Fibroblast of lung (primary cell): ENCODE data around the gene PDE5A. TPM values are rescaled to one million over a fixed set of nuclear protein-coding genes. Genes with fewer than 3 reads are reported as not detected.
"Not testable (repeated sequence)": the region's sequence is repeated elsewhere in the genome, so short reads cannot be mapped to it uniquely, and the experiment has no call there.

Experiments
- DNase-seq, 2 donors: peaks; one replicate each; pipeline versions ENCODE4 v3.0.0 to v3.0.0-alpha.2; 2010; ENCODE audit warnings: low read depth in 2 of 2
- H2AFZ ChIP-seq: 2 replicates; pipeline ENCODE4 v1.5.1; 2012; ENCODE audit warnings: low read length, control low read depth, inconsistent platforms
- H3K27ac ChIP-seq: 2 replicates; pipeline ENCODE4 v1.5.1; 2011; ENCODE audit warnings: low read length, control low read depth; ENCODE audit not compliant: insufficient read depth
- H3K27me3 ChIP-seq: 2 replicates; pipeline ENCODE4 v1.5.1; 2011; ENCODE audit warnings: mild to moderate bottlenecking, low read length; ENCODE audit not compliant: control insufficient read depth, insufficient read depth
- H3K36me3 ChIP-seq: 2 replicates; pipeline ENCODE4 v1.5.1; 2011; ENCODE audit warnings: low read length; ENCODE audit not compliant: control insufficient read depth, insufficient read depth
- H3K4me1 ChIP-seq: 2 replicates; pipeline ENCODE4 v1.5.1; 2011; ENCODE audit warnings: low read length; ENCODE audit not compliant: control insufficient read depth, insufficient read depth; ENCODE audit errors: extremely low read depth
- H3K4me2 ChIP-seq: 2 replicates; pipeline ENCODE4 v1.5.1; 2011; ENCODE audit warnings: low read length, control low read depth; ENCODE audit not compliant: insufficient read depth; ENCODE audit errors: extremely low read depth
- H3K4me3 ChIP-seq, 4 experiments: fragments of 200-600 bp in 1 of 4; sonication (generic) in 1 of 4; replicated peaks in 1 of 4; 2 replicates each; pipeline ENCODE4 v1.5.1; 2011 to 2016; ENCODE audit warnings: low read length in 4 of 4, low read depth in 3 of 4, mild to moderate bottlenecking in 3 of 4, control low read depth in 2 of 4, inconsistent platforms in 1 of 4, mixed read lengths in 1 of 4; ENCODE audit not compliant: insufficient read depth in 1 of 4; ENCODE audit errors: control extremely low read depth in 1 of 4
- H3K79me2 ChIP-seq: 2 replicates; pipeline ENCODE4 v1.5.1; 2012; ENCODE audit warnings: mild to moderate bottlenecking, low read length, inconsistent platforms; ENCODE audit not compliant: control insufficient read depth, insufficient read depth
- H3K9ac ChIP-seq: 2 replicates; pipeline ENCODE4 v1.5.1; 2011; ENCODE audit warnings: mild to moderate bottlenecking, low read length, control low read depth; ENCODE audit not compliant: insufficient read depth
- H3K9me3 ChIP-seq: 2 replicates; pipeline ENCODE4 v1.5.1; 2012; ENCODE audit warnings: low read depth, low read length; ENCODE audit not compliant: control insufficient read depth, insufficient read depth
- H4K20me1 ChIP-seq: 2 replicates; pipeline ENCODE4 v1.5.1; 2011; ENCODE audit warnings: low read length; ENCODE audit not compliant: control insufficient read depth, insufficient read depth; ENCODE audit errors: extremely low read depth
- EZH2 ChIP-seq: IDR thresholded peaks from 2 replicates; pipeline ENCODE4 v1.5.1; 2012; ENCODE audit warnings: low read length, control low read depth, mild to moderate bottlenecking; ENCODE audit errors: missing control alignments
- polyA plus RNA-seq, 2 donors: library from polyadenylated mRNA; depleted of rRNA in 1 of 2; stranded (reverse) in 1 of 2; unstranded in 1 of 2; fragments of >200 nt; gene quantifications; 2 replicates each; pipeline ENCODE4 v1.2.1, GENCODE V29; 2011 to 2012; ENCODE audit warnings: missing spikeins in 1 of 2
- total RNA-seq: library from RNA; depleted of rRNA; stranded (reverse); fragments of >200 nt; gene quantifications from 2 replicates; pipeline ENCODE4 v1.2.1, GENCODE V29; 2014
- TF ChIP-seq, protein P1 (sequence below), 2 donors: IDR thresholded peaks in 1 of 2; conservative IDR thresholded peaks in 1 of 2; 1 replicate in 1 of 2; 2 replicates in 1 of 2; pipeline ENCODE4 v1.5.1; 2011 to 2012; ENCODE audit warnings: low read length in 2 of 2, control low read depth in 1 of 2, inconsistent platforms in 1 of 2, low read depth in 1 of 2, mild to moderate bottlenecking in 1 of 2

The PDE5A gene
- total and polyA plus RNA-seq, 2 donors (not counting 1 experiment from before 2014, with no cell fraction given): 197 to 832 TPM

GRCh38 chr4:119638359-119638758, 9.8 kb upstream of the PDE5A start:
- Histone ChIP-seq H2AFZ (no peak overlapping the region), H4K20me1 (no peaks in the 10 kb centered on the region), H3K9ac (no peak overlapping the region), H3K4me3 (no peak overlapping the region), H3K27ac (no peak overlapping the region), H3K36me3 (no peaks in the 10 kb centered on the region), H3K9me3 (no peaks in the 10 kb centered on the region), H3K4me2 (no peak overlapping the region), H3K4me1 (no peaks in the 10 kb centered on the region), H3K79me2 (no peaks in the 10 kb centered on the region), H3K27me3 (no peaks in the 10 kb centered on the region)
- DNase-seq: peak in 1 of 2 donors; percentile 36
- no peak for TF ChIP-seq EZH2
- TF ChIP-seq, protein P1, sequence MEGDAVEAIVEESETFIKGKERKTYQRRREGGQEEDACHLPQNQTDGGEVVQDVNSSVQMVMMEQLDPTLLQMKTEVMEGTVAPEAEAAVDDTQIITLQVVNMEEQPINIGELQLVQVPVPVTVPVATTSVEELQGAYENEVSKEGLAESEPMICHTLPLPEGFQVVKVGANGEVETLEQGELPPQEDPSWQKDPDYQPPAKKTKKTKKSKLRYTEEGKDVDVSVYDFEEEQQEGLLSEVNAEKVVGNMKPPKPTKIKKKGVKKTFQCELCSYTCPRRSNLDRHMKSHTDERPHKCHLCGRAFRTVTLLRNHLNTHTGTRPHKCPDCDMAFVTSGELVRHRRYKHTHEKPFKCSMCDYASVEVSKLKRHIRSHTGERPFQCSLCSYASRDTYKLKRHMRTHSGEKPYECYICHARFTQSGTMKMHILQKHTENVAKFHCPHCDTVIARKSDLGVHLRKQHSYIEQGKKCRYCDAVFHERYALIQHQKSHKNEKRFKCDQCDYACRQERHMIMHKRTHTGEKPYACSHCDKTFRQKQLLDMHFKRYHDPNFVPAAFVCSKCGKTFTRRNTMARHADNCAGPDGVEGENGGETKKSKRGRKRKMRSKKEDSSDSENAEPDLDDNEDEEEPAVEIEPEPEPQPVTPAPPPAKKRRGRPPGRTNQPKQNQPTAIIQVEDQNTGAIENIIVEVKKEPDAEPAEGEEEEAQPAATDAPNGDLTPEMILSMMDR (conservative IDR thresholded peaks at IDR 0.05 in 1 of 2, IDR thresholded peaks at IDR 0.05 in 1 of 2; ENCODE audit: low read depth in 1 of 2, low read length in 2 of 2): no peak

- not testable (repeated sequence) for H3K27ac ChIP-seq, H4K20me1 ChIP-seq, H3K4me1 ChIP-seq
These were observed 8.2 kb upstream of the PDE5A start for GRCh38 chr4:119636851-119637250.

GRCh38 chr4:119632216-119632615, 3.6 kb upstream of the PDE5A start:
- no peaks in the 10 kb centered on the region for H3K27me3 ChIP-seq
- no peaks in the 10 kb centered on the region for H4K20me1 ChIP-seq
- peaks cover 9% of the 10 kb centered on the region for H3K4me1 ChIP-seq
- no peak overlapping the region for H2AFZ ChIP-seq
- H3K4me2 ChIP-seq: peak overlapping the region; percentile 2
- no peak for TF ChIP-seq EZH2
- TF ChIP-seq, protein P1 (conservative IDR thresholded peaks at IDR 0.05 in 1 of 2, IDR thresholded peaks at IDR 0.05 in 1 of 2; ENCODE audit: low read depth in 1 of 2, low read length in 2 of 2): no peak
- peak; percentile 58 to 83 for DNase-seq
- no peak overlapping the region for H3K9ac ChIP-seq
- H3K36me3 ChIP-seq: no peaks in the 10 kb centered on the region
- no peaks in the 10 kb centered on the region for H3K9me3 ChIP-seq
- peaks cover 14% of the 10 kb centered on the region for H3K79me2 ChIP-seq
- H3K27ac ChIP-seq: peak overlapping the region; percentile 54
- H3K4me3 ChIP-seq: no peak overlapping the region

More at GRCh38 chr4:119636851-119637250, 8.2 kb upstream of the PDE5A start:
- not testable (repeated sequence) for H3K27me3 ChIP-seq, H3K36me3 ChIP-seq, H3K4me2 ChIP-seq, DNase-seq, H3K79me2 ChIP-seq, H3K4me3 ChIP-seq, H2AFZ ChIP-seq, H3K9ac ChIP-seq, H3K9me3 ChIP-seq
